GM21390 (cell line): ENCODE measurements around the gene NR1H4.
"Not testable (repeated sequence)": the region's sequence is repeated elsewhere in the genome, so short reads cannot be mapped to it uniquely, and the experiment has no call there.

Source experiments
- ATAC-seq: cut with Tn5 transposase; IDR thresholded peaks from one replicate; pipeline ENCODE4 v1.9.1; 2021; ENCODE audit not compliant: unreplicated experiment

Gene NR1H4

DNA sequence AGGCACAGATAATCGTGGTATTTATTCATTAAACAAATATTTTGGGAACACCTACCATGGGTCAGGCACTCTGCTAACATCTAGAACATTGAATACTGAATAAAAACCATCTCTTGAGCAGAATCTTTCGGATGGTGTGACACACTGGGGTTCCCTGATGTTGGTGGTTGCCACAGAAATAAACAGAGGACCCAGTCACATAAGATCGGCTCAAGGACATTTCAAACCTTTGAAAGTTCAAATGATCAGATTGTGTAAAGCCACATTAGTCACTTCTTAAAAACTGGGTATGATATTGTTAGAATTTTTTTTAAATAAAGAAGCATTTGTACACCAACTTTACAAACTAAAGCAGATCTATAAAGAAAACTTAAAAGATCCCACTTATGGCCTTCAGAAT lies 39.0 kb downstream of the NR1H4 start:
- ATAC-seq = no peak

DNA sequence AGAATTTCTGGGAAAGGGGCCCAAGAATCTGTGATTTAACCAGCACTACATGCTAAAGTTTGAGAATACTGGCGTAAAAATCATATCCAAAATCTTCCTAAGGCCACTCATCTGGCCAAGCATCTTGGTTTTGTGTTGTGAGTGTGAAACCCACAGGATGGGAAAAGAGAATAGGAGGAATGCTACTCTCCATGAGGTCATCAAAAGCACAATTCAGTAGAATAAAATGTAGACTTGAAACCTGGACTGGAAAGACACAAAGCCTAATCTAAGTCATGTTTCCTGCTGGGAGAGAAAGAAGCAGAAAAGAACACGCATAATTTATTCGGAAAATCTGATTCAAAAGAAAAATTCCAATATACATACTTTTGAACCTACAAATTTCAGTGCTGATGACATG lies 42.3 kb downstream of the NR1H4 start:
- ATAC-seq = no peak

DNA sequence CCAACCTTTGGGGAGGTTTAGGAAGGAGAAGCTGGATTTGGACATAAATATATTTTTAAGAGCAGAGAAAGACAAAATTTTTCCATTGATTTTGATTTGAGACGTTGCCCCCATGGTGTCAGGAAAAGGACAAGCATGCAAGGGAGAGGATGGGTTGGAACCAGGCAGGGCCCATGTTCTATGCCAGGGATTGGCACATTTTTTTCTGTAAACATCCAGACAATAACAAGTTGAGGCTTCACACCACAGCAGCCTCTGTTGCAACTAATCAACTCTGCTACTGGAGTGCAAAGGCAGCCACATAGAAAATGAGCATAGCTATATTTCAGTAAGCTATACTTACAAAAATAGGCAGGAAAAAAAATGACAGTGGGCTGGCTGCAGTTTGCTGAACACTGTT lies 44.7 kb downstream of the NR1H4 start:
- no peak for ATAC-seq

DNA sequence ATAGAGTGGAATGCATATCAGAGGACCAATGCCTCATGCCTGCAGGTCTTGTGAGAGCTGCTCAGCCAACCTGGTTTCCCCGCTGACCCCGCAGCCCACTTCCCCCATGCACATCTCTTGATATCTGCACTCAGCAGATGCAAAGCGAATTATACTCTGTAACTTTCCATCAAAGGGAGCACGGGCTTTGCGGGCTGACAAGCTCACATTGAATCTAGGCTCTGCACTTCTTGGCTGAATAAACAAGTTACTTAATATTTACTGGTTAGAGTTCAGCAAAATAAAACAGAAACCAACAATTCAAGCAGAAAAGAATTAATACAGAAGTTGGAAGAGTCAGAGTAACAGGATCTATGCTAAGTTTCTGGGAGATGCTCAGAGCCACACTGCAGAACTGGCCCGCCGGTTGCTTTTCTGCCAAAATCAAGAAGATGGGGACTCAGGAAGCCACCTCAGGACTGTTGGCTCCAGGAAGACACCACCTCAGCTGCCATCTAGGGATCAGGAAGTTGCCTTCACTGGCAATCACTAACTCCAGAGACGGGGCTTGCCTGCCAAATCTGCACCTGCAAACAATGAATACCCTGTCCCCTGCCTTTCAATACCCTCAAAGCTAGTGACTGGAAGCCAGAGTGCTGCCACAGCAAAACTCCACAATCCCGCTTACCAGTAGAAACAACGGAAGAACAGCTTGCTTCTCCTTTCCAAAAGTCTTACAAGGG lies 46.5 kb downstream of the NR1H4 start:
- no peak for ATAC-seq

DNA sequence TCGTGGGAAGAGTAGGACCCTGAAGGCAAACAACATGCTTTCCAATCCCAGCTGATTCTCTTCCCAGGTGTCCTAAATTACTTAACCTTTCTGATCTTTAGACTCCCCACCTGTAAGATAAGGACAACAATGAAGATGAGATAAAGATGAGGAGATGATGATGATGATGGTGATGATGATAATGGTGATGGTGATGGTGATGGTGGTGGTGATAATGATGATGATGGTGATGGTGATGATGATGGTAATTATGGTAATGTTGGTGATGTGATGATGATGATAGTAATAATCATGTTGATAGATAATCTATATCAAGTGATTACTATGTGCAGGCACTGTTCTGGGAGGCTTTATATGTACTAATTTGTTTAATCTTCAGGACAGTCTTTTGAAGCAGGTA lies 48.3 kb downstream of the NR1H4 start:
- ATAC-seq = no peak

DNA sequence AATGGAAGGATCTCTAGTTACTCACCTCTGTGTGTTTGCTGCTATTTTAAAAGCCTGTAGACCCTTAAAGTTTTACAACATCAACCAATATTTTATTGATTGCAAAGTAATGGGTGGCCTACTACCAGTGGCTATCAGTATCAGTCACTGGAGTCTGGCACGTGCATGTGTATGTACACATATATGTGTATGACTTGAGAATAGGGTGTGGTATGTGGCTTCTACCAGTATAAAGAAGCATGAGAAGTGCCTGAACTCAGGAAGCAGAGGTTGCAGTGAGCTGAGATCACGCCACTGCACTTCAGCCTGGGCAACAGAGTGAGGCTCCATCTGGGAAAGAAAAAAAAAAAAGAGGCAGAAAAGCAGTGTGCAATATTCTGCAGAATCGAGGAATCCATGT lies 54.4 kb downstream of the NR1H4 start:
- ATAC-seq = no peak

DNA sequence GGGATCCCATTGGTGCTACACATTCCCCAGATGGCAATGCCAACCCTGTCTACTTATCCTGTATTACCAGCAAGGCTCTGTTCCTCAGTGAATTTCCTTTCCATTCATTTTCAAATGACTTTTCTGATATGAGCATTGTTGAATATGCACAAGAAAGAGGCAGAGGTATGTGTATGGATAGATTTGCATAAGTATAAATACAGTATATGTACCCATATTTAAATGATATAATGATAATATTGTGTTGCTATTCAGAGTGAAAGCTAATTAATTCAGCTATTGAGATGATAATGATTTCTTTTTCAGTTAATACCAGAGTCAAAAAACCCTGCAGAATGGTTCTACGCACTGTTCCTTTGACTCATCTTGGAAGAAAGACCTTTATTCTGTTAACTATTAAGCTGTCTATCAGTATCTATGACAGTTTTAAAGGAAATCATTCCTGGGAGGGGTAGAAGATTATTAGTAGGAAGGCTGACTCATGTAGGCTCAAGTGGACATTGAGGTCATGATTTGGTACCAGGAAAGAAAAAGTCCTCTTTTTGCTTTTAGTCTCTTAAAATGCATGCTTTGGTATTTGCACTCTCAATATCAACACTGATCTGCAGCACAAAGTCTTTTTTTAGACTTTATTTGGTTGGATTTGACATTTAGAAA lies 54.9 kb downstream of the NR1H4 start:
- no peak for ATAC-seq

DNA sequence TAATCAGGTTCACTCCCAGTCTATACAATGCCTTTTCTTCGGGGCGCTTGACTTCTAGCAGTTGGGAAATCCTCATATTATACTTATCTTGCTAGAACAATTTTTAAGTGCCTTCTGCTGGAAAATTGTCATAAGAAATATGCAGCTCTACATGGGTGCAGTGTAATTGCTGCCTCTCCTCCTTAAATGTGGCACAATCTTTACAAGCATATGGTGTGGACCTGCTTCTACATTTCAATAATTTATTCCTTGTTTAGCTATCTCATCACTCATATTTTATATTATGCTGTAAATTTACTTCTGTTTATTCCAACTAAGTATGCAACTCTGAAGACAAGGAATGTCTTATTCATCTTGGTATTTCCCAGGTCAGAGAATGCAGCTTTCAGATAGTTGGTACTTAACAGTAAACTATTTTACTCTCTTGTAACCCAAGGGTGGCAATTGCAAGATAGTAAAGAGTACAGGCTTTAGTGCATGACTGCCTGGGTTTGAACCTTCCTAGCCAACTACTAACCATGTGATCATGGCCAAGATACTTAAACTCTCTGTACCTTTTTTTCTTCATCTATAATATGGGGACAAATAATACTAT lies 56.2 kb downstream of the NR1H4 start:
- ATAC-seq = no peak

DNA sequence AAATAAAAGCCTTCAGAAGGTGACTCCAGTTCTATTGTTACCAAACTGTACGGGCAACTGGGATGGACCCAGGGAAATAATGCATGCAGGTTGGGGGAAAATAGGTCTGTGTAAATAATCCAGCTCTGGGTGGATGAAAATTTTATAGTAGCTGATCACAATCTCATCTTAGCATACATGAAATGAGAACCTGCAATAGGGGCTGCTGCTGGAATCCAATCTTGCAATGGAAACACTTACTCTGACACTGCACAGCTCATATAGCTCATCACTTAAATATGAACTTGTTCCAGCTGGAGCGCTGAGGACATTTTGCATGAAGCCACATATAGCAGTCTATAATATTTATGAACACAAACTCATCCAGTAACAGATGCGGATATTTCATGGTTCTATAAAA lies 59.7 kb downstream of the NR1H4 start:
- no peak for ATAC-seq

DNA sequence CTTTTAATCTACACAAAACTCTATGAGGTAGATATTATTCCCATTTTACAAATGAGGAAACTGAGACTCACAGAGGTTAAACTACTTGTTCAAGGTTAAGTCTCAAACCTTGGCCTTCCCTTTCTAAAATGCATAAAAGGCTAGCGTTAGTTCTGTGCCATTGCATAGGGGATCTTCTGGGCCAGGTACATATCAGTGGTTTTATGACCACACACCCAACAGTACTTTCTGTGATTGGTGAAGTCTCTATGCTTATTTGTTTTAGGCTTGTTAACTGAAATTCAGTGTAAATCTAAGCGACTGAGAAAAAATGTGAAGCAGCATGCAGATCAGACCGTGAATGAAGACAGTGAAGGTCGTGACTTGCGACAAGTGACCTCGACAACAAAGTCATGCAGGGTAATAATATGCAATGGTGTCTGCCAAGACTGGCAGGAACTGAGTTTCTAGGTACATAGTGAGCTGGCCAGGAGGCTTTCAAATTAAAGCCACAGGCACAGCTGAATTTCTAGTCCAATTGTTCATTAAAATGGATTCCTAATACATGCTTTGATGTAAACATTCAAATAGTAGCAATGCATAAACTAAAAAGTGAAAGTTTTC lies 61.1 kb downstream of the NR1H4 start:
- no peak for ATAC-seq

DNA sequence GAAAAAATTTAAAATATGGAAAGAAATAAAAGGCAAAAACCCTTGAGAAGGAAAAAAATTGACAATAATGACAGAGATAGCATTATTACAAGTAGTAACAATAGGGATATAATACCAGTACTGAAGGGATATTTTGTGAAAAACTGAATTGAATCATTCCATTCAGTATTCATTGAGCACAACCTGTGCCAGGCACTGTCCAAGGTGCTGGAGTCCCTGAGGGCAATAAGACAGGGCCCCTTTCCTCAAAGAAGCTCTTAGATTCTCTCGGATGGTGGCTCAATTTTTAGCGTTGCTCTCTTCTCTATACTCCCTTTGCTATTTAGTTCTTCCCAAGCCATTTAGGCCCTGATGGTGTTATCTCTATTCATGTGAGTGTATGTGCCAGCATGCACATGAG lies 65.5 kb downstream of the NR1H4 start:
- ATAC-seq = no peak

DNA sequence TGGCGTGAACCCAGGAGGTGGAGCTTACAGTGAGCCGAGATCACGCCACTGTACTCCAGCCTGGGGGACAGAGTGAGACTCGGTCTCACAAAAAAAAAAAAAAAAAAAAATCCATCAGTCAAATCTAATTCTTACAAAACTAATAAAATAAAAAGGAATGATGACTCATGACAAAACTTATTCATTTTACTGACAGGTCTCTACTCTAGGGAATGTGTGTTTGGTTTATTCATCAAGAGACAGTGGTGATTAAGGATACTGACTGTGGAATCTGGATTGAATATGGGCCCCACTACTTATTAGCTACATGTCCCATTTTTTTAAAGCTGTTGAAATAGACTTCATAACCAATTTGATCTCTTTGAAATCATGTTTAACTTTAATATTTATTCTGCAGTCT lies 70.5 kb downstream of the NR1H4 start:
- no peak for ATAC-seq

DNA sequence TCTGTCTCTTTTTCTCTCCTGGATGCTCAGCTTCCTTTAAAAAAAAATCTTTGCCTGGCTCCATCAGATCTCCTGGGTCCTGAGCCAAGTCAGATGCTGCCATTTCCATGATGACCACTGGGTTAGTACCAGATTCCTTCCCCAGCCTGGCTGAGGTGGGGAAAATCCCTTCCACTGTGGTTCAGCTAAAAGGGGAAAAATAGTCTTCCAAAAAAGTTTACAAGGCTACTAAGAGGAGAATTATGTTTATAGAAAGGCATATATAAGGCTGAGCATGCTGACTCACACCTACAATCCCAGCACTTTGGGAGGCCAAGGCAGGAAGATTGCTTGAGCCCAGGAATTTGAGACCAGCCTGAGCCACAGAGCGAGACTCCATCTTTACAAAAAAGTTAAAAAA lies 71.4 kb downstream of the NR1H4 start:
- ATAC-seq = no peak

DNA sequence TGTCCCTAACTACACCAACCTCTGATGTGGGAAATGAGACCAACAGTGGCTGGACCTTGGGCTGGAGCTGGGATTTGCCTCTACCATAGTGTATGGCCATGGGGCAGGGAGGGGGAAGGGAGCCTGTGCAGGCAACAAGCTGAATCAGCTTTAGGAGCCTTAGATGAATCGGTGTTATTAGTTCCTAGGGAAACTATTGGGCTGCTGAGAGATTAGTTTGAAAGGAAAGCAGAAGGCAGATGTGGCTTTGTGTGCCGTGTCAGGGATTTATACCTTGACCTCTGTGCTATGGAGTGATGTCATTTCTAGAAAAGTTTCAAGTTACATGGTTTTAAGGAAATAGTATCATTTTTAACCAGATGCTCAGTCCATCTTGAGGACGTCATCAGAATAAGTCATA lies 80.3 kb downstream of the NR1H4 start:
- ATAC-seq = no peak

DNA sequence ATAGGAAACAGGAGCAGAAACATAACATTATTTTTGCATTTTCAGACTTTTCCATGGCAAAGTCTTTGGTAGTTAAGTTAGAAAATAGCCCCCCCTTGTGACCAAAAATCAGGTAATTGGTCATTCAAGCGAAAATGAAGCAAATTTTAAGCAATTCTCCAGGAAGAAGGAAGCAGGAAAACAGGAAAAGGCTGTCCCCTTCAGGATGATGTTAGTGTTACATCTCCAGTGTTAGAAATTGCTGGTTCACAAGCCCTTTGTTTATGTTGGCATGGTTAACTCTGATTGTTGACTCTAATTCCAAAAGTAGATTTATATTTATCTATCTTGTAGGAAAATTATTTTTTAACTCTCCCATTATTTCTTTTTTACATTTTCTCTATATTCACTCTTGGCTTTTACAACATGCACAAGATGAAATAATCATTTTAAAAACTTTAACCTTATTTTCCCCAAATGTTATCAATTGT lies 81.0 kb downstream of the NR1H4 start:
- ATAC-seq = no peak

DNA sequence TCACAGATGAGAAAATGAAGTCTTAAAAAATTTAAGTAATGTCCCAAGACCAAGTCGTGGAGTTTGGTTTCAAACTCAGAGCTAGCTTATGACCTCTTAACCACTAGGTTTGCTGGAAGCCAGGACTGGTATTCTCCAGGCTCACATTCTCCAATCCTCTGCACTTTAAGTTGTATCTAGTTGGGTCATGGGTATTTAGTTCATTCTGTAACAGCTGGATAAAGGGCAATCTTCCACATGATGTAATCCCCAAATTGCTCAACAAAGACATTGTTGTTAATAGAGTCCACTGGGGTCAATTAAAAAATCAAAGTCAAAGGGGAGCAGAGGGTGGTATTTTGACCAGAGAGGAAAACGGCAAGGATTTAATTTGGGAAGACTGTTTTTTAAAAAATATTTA lies 82.1 kb downstream of the NR1H4 start:
- ATAC-seq = no peak

DNA sequence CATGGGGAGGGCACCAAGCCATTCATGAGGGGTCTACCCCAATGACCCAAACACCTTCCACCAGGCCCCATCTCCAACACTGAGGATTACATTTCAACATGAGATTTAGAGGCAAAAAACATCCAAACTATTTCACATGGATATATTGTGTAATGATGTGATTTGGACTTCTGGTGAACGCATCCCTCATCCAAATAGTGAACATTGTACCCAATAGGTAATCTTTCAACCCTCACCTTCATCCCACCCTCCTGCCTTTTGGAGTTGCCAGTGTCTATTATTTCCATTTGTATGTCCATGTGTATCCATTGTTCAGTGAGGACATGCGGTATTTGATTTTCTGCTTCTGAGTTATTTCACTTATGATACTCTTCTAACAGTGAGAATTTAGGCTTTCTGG lies 83.7 kb downstream of the NR1H4 start:
- ATAC-seq = no peak

DNA sequence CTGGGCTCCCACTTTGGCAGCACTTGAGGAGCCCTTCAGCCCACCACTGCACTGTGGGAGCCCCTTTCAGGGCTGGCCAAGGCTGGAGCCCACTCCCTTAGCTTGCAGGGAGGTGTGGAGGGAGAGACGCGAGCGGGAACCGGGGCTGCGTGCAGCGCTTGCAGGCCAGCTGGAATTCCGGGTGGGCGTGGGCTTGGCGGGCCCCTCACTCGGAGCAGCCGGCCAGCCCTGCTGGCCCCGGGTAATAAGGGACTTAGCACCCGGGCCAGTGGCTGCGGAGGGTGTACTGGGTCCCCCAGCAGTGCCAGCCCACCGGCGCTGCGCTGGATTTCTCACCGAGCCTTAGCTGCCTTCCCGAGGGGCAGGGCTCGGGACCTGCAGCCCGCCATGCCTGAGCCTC lies 85.6 kb downstream of the NR1H4 start:
- not testable (repeated sequence) for ATAC-seq

DNA sequence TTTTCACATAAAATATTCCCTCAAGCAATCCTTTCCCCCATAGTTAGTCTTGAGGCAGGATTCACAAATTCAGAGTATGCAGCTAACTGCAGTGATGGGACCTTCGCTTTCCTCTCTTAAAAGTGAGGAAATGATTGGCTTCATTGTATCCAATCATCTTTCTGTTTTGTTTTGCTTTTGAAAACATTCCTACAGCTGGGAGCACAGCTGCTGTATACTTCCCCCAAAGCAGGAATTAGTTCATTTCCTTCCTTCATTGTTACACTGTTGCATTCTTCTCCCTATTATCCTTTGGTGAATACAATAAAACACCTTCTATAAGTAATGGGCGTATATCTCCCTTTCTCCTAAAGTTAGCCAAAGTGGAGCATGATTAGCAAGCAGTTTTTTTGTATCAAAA lies 90.4 kb downstream of the NR1H4 start:
- ATAC-seq = no peak

DNA sequence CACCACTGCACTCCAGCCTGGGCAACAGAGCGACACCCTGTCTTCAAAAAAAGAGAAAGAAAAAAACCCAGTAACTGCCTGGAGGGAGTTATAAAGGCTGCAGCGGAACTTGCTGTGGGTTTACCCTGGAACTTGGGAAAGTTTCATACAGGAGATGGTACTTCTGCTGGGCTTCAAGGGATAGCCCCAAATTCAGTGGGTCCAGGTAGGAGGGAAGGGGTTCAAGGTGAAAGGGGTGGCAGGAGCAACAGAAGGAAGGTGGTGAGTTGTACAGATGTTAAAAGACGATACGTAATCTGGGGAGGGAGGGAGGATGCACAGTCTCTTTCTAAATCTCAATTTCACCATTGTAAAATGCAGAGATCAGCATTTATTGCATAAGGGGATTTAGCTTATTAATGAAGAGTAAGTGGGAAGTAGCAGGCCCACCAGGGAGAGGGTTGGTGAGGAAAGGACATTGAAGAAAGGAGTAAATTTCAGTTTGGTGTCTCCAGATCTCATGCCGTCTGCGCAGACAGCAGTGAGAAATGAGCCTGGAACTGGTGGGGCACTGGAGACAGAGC lies 91.3 kb downstream of the NR1H4 start:
- no peak for ATAC-seq

DNA sequence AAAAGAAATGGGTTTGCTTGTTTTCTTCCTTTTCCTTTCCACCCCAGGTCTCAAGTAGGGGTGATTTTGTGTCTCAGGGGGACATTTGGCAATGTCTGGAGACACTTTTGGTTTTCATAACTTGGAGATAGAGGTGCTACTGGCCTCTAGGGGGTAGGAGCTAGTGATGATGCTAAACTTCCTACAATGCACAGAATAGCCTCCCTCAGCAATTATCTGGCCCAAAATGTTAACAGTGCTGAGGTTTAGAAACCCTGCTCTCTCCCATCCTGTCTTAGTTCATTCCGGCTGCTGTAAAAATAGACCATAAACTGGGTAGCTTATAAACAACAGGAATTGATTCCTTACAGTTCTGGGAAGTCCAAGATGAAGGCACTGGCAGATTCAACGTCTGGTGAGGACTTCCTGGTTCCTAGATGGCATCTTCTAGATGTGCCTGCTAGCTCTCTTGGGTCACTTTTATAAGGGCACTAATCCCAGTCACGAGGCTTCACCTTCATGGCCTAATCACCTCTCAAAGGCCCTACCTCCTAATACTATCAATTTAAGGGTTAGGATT lies 92.4 kb downstream of the NR1H4 start:
- no peak for ATAC-seq
